Skeletal muscle satellite cell (primary cell): Measurements from ENCODE around the gene POU2F2.
A peak's percentile ranks its signal among the peaks of the same experiment; 100 is the strongest.

Experiments
- H3K27me3 ChIP-seq: 2 replicates; pipeline ENCODE4 v1.7.0; 2013; ENCODE audit warnings: low read length; ENCODE audit not compliant: control insufficient read depth, insufficient read depth
- H3K36me3 ChIP-seq: 2 replicates; pipeline ENCODE4 v1.7.0; 2013; ENCODE audit warnings: mild to moderate bottlenecking, control low read depth, low read length; ENCODE audit not compliant: insufficient read depth
- H3K4me1 ChIP-seq: 2 replicates; pipeline ENCODE4 v1.7.0; 2013; ENCODE audit warnings: low read length; ENCODE audit not compliant: control insufficient read depth, insufficient read depth
- H3K4me2 ChIP-seq: 2 replicates; pipeline ENCODE4 v1.7.0; 2013; ENCODE audit warnings: mild to moderate bottlenecking, low read length
- H3K4me3 ChIP-seq: 2 replicates; pipeline ENCODE4 v1.7.0; 2013; ENCODE audit warnings: low read length
- H3K9ac ChIP-seq: 2 replicates; pipeline ENCODE4 v1.7.0; 2013; ENCODE audit warnings: mild to moderate bottlenecking, low read depth, low read length, moderate library complexity
- H3K9me3 ChIP-seq: replicated peaks from 2 replicates; pipeline ENCODE4 v1.7.0; 2013; ENCODE audit warnings: mild to moderate bottlenecking, control low read depth, low read length

The POU2F2 gene

GRCh38 chr19:42132851-42133528 lies 744 bp upstream of the POU2F2 start:
- Histone ChIP-seq H3K4me3 (peak overlapping the region; percentile 28), H3K27me3 (peaks cover 49% of the 10 kb centered on the region), H3K4me1 (peaks cover 10% of the 10 kb centered on the region), H3K36me3 (no peaks in the 10 kb centered on the region), H3K9me3 (no peaks in the 10 kb centered on the region), H3K9ac (no peak overlapping the region), H3K4me2 (peak overlapping the region; percentile 79)

DNA sequence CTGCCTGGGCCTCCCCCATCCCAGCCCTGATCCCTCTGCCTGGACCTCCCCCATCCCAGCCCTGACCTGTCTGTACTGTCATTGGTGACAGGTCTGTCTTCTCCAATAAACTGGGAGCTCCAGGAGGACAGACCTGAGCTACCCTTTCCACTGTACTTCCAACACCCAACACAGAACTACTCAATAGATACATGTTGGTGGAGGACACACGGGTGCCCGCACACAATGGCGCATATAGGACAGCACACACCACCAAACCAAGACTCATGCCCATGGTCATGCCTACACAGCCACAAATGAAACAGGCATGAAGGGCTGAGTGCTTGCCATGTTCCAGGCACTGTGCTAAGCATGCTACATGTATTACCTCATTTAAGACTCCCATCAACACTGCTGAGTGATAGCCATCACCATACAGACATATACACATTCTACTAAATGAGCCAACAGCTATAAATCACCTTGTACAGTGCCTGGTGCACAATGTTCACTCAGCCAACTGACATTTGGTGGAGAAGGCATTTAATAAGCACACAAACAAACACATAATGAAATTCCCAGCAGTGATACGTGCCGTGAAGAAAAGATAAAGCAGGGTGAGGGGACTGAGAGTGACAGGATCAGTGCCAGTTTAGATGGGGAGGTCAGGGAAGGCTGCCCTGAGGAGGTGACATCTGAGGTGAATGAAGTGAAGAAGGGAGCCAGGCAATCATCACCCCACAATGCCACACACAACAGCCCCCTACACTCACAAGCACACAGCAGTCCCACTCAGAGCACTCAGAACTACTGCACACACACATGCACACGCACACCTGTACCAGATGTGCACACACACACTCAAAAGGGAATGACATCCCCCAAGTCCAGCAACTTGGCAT lies 857 bp downstream of the POU2F2 start:
- no peak overlapping the region for H3K4me3 ChIP-seq
- H3K27me3 ChIP-seq: peaks cover 35% of the 10 kb centered on the region
- peaks cover 10% of the 10 kb centered on the region for H3K4me1 ChIP-seq

DNA sequence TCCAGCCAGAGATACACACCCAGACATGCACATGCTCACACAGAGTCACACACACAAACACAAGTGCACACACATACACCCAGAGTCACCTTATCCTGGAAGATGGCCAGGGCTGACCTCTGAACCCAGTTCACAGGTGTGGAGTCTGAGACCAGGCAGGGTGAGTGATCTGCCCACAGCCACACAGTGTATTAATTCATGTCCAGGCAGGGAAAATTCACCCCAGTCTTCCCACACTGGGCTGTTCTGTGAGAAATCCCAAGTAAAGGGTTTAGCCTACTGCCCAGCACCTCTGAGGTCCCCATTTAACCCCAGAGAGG lies 2.0 kb downstream of the POU2F2 start:
- Histone ChIP-seq H3K9ac (no peak overlapping the region), H3K9me3 (no peaks in the 10 kb centered on the region), H3K4me2 (no peak overlapping the region), H3K27me3 (peaks cover 27% of the 10 kb centered on the region), H3K4me1 (peaks cover 10% of the 10 kb centered on the region), H3K4me3 (no peak overlapping the region), H3K36me3 (no peaks in the 10 kb centered on the region)

More for the DNA sequence above, 857 bp downstream of the POU2F2 start:
- Histone ChIP-seq H3K9me3 (no peaks in the 10 kb centered on the region), H3K9ac (no peak overlapping the region), H3K36me3 (no peaks in the 10 kb centered on the region), H3K4me2 (no peak overlapping the region)

GRCh38 chr19:42129399-42130253 lies 2.6 kb downstream of the POU2F2 start:
- Histone ChIP-seq H3K9ac (no peak overlapping the region), H3K4me3 (no peak overlapping the region), H3K27me3 (peaks cover 22% of the 10 kb centered on the region), H3K4me1 (peaks cover 10% of the 10 kb centered on the region), H3K4me2 (no peak overlapping the region), H3K36me3 (no peaks in the 10 kb centered on the region), H3K9me3 (no peaks in the 10 kb centered on the region)

DNA sequence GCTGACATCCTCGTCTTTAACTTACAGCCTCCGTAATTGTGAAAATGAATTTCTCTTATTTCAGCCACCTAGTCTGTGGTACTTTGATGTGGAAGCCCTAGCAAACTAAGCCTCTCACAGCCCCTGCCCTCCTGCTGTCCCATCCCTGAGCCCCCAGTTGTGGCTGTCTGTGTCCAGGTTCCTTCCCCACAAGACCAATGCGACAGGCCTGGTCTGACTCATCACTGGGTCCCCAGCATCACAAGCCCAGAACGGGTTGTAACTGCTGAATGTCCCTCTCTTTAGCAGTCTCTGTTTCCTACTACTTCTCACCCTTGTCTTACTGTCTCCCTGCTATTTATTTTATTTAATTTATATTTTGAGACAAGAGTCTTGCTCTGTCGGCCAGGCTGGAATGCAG lies 5.7 kb downstream of the POU2F2 start:
- H3K4me1 ChIP-seq: peaks cover 5% of the 10 kb centered on the region
- no peak overlapping the region for H3K4me3 ChIP-seq
- H3K9me3 ChIP-seq: no peaks in the 10 kb centered on the region
- peaks cover 3% of the 10 kb centered on the region for H3K27me3 ChIP-seq
- no peak overlapping the region for H3K4me2 ChIP-seq
- H3K36me3 ChIP-seq: no peaks in the 10 kb centered on the region
- no peak overlapping the region for H3K9ac ChIP-seq

DNA sequence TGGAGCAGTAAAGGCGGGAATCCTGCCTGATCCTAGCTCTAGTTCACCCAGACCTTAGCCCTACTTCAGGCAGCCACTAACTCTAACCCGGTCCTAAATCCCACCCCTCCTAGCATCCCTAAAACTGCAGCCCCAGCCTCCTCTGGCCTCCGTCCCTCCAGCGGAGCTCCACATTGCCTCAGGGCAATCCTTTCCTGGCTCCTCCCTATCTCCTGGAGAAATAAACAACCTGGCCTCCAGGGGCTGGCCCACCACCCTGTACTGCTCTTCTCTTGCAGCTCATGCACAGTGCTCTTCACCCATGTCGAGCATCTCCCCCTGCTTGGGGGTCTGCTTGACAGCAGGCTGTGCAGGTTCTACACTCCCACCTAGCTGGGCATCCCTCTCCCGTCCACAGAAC lies 6.7 kb downstream of the POU2F2 start:
- no peaks in the 10 kb centered on the region for H3K36me3 ChIP-seq
- no peak overlapping the region for H3K4me3 ChIP-seq
- H3K9me3 ChIP-seq: no peaks in the 10 kb centered on the region
- peaks cover 13% of the 10 kb centered on the region for H3K4me1 ChIP-seq
- no peak overlapping the region for H3K9ac ChIP-seq
- no peak overlapping the region for H3K4me2 ChIP-seq
- H3K27me3 ChIP-seq: no peaks in the 10 kb centered on the region

- Histone ChIP-seq H3K9me3 (no peaks in the 10 kb centered on the region), H3K4me1 (peaks cover 13% of the 10 kb centered on the region)
Measured at GRCh38 chr19:42124386-42124901, 7.8 kb downstream of the POU2F2 start.

GRCh38 chr19:42123765-42124164 lies 8.5 kb downstream of the POU2F2 start:
- H3K4me3 ChIP-seq: no peak overlapping the region
- no peaks in the 10 kb centered on the region for H3K36me3 ChIP-seq

More at GRCh38 chr19:42124386-42124901, 7.8 kb downstream of the POU2F2 start:
- Histone ChIP-seq H3K27me3 (no peaks in the 10 kb centered on the region), H3K4me3 (no peak overlapping the region), H3K9ac (no peak overlapping the region), H3K36me3 (no peaks in the 10 kb centered on the region), H3K4me2 (no peak overlapping the region)

GRCh38 chr19:42122691-42123607 lies 9.3 kb downstream of the POU2F2 start:
- Histone ChIP-seq H3K4me2 (no peak overlapping the region), H3K4me1 (peaks cover 13% of the 10 kb centered on the region), H3K27me3 (no peaks in the 10 kb centered on the region), H3K4me3 (no peak overlapping the region), H3K9ac (no peak overlapping the region), H3K36me3 (no peaks in the 10 kb centered on the region), H3K9me3 (no peaks in the 10 kb centered on the region)

More at GRCh38 chr19:42123765-42124164, 8.5 kb downstream of the POU2F2 start:
- Histone ChIP-seq H3K4me1 (peaks cover 13% of the 10 kb centered on the region), H3K4me2 (no peak overlapping the region), H3K27me3 (no peaks in the 10 kb centered on the region), H3K9ac (no peak overlapping the region), H3K9me3 (no peaks in the 10 kb centered on the region)

DNA sequence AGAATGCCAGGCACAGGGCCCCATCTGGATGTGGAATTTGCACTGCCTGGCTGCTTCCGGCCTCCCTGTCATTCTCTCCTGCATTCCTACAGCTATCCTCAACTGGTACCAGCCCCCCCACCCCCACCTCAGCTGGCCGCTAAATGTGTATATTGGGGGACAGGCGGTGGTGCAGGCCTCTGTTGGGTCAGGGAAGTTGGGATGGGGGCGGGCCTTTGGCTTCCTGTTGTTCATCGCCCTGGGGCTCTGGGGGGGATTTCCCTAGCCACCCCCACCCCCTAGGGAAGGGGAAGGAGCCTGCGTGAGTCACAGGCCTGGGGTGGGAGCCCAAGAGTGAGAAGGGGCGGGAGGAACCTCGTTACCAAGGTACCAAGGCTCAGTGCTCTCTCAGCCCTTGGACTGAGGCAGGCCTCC lies 10.6 kb downstream of the POU2F2 start:
- H3K4me2 ChIP-seq: peak overlapping the region; percentile 6
- H3K4me3 ChIP-seq: no peak overlapping the region
- no peaks in the 10 kb centered on the region for H3K9me3 ChIP-seq
- no peaks in the 10 kb centered on the region for H3K36me3 ChIP-seq
- peaks cover 13% of the 10 kb centered on the region for H3K4me1 ChIP-seq
- no peaks in the 10 kb centered on the region for H3K27me3 ChIP-seq
- peak overlapping the region; percentile 3 for H3K9ac ChIP-seq
